ENCODE data around the gene LMAN2L.

DNA sequence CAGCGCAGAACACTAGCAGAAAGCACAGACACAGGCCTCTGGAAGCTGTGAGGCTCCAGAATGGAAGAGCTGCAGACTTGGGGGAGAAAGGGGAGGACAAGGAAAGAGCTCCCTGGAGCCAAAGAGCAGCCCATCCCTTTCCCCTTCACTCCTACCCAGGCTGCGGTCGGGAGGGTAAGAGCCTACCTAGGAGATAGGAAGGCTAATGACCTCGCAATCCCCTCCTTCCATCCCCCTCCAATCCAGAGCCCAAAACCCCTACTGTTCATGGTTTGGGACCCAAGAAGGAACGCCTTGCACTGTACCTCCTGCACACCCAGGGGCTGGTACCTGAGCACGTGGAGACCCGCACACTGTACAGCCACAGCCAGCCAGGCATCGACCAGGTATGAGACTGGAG, 39.8 kb downstream of the LMAN2L start:
- TF ChIP-seq, protein P1, sequence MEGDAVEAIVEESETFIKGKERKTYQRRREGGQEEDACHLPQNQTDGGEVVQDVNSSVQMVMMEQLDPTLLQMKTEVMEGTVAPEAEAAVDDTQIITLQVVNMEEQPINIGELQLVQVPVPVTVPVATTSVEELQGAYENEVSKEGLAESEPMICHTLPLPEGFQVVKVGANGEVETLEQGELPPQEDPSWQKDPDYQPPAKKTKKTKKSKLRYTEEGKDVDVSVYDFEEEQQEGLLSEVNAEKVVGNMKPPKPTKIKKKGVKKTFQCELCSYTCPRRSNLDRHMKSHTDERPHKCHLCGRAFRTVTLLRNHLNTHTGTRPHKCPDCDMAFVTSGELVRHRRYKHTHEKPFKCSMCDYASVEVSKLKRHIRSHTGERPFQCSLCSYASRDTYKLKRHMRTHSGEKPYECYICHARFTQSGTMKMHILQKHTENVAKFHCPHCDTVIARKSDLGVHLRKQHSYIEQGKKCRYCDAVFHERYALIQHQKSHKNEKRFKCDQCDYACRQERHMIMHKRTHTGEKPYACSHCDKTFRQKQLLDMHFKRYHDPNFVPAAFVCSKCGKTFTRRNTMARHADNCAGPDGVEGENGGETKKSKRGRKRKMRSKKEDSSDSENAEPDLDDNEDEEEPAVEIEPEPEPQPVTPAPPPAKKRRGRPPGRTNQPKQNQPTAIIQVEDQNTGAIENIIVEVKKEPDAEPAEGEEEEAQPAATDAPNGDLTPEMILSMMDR (IDR thresholded peaks at IDR 0.05), result no peak
- no peak for TF ChIP-seq EZH2 (IDR thresholded peaks at IDR 0.05; ENCODE audit: borderline replicate concordance, insufficient read depth, low read depth, low read length, poor library complexity, severe bottlenecking)

Data from B cell (primary cell).